HCT116 (cell line): ENCODE measurements around the gene EPHA8. TPM values are rescaled to one million over a fixed set of nuclear protein-coding genes. Genes with fewer than 3 reads are reported as not detected.

ENCODE experiments used
- ATAC-seq: fragments of 200-7000 bp; cut with Tn5 transposase; 2 replicates; pipeline ENCODE4 v1.9.1; 2020; ENCODE audit warnings: mild to moderate bottlenecking, moderate library complexity
- BruUV-seq: library from RNA; stranded (reverse); fragments of 400-500 nt; replicated peaks from 2 replicates; lab custom pipeline; 2021; lab: Mats Ljungman, UMichigan
- CTCF ChIA-PET: fragments of 300-600 bp; sonication (Branson Sonifier 250); formaldehyde crosslinking; loops from one replicate; lab custom pipeline; 2021; ENCODE audit warnings: antibody characterized with exemption; lab: Charles Lee
- POLR2A ChIA-PET: fragments of 300-600, 350-600 bp; sonication (Branson Sonifier 250); formaldehyde crosslinking; loops from one replicate; lab custom pipeline; 2021; ENCODE audit warnings: antibody characterized with exemption; lab: Charles Lee
- RAD21 ChIA-PET, 2 experiments: fragments of 300-600 bp; sonication (Branson Sonifier 250); formaldehyde crosslinking; loops; one replicate each; lab custom pipeline; 2023; ENCODE audit warnings: low total read pairs in 2 of 2; ENCODE audit not compliant: uncharacterized antibody in 2 of 2, unreplicated experiment in 2 of 2, low non-redundant PET in 1 of 2; lab: Charles Lee
- DNase-seq: peaks from one replicate; pipeline ENCODE4 v3.0.0-alpha.2; 2010; ENCODE audit warnings: low read depth, low spot score
- H2AFZ ChIP-seq: fragments of 200-600 bp; shearing (Covaris generic), sonication (generic); 2 replicates; pipeline ENCODE4 v1.6.1; 2017; ENCODE audit warnings: low read depth, mixed run types, mixed read lengths, antibody characterized with exemption, low read length; ENCODE audit not compliant: poor library complexity, severe bottlenecking
- H3K27ac ChIP-seq: 2 replicates; pipeline ENCODE4 v1.5.1; 2012; ENCODE audit warnings: low read depth, low read length
- H3K27me3 ChIP-seq: fragments of 200-600 bp; sonication (generic); 2 replicates; pipeline ENCODE4 v1.6.1; 2016; ENCODE audit warnings: mixed run types, low read length, mixed read lengths; ENCODE audit not compliant: insufficient read depth
- H3K36me3 ChIP-seq, 2 experiments: fragments of 200-500 bp in 1 of 2; fragments of 200-600 bp in 1 of 2; sonication (Bioruptor generic) in 1 of 2; sonication (generic) in 1 of 2; 2 replicates each; pipeline versions ENCODE4 v1.5.1 to v1.6.1; 2014 to 2016; ENCODE audit warnings: low read length in 2 of 2, inconsistent platforms in 1 of 2, mixed read lengths in 1 of 2, mixed run types in 1 of 2; ENCODE audit not compliant: insufficient read depth in 2 of 2, control insufficient read depth in 1 of 2
- H3K4me1 ChIP-seq, 2 experiments: fragments of 200-600 bp in 1 of 2; sonication (generic) in 1 of 2; 2 replicates each; pipeline versions ENCODE4 v1.5.1 to v1.6.1; 2012 to 2017; ENCODE audit warnings: low read length in 2 of 2, inconsistent platforms in 1 of 2, mild to moderate bottlenecking in 1 of 2, mixed read lengths in 1 of 2, mixed run types in 1 of 2, moderate library complexity in 1 of 2; ENCODE audit not compliant: insufficient read depth in 2 of 2, control insufficient read depth in 1 of 2
- H3K4me2 ChIP-seq: fragments of 200-600 bp; sonication (generic); 2 replicates; pipeline ENCODE4 v1.6.1; 2017; ENCODE audit warnings: mixed run types, low read length, mixed read lengths
- H3K4me3 ChIP-seq, 2 experiments: fragments of 200-600 bp in 1 of 2; sonication (generic) in 1 of 2; replicated peaks in 1 of 2; 2 replicates each; pipeline ENCODE4 v1.5.1; 2011 to 2016; ENCODE audit warnings: low read length in 2 of 2, control low read depth in 1 of 2, low read depth in 1 of 2, mild to moderate bottlenecking in 1 of 2, mixed read lengths in 1 of 2, mixed run types in 1 of 2
- H3K79me2 ChIP-seq: fragments of 200-600 bp; sonication (generic); 2 replicates; pipeline ENCODE4 v1.6.1; 2017; ENCODE audit warnings: mild to moderate bottlenecking, mixed run types, low read length, moderate library complexity, mixed read lengths; ENCODE audit not compliant: insufficient read depth
- H3K9ac ChIP-seq: fragments of 200-600 bp; sonication (generic); 2 replicates; pipeline ENCODE4 v1.6.1; 2016; ENCODE audit warnings: low read length, mixed read lengths
- H3K9me2 ChIP-seq: fragments of 200-600 bp; sonication (generic), shearing (Covaris generic); 2 replicates; pipeline ENCODE4 v1.6.1; 2017; ENCODE audit warnings: mixed run types, mild to moderate bottlenecking, moderate library complexity; ENCODE audit not compliant: insufficient read depth
- H3K9me3 ChIP-seq, 2 experiments: fragments of 200-500 bp in 1 of 2; fragments of 200-600 bp in 1 of 2; sonication (Bioruptor generic) in 1 of 2; sonication (generic) in 1 of 2; 2 replicates each; pipeline ENCODE4 v1.6.1; 2014 to 2017; ENCODE audit warnings: low read length in 2 of 2, mixed read lengths in 2 of 2, inconsistent platforms in 1 of 2, low read depth in 1 of 2, mild to moderate bottlenecking in 1 of 2, mixed run types in 1 of 2, moderate library complexity in 1 of 2; ENCODE audit not compliant: control insufficient read depth in 1 of 2, insufficient read depth in 1 of 2
- H4K20me1 ChIP-seq: fragments of 200-600 bp; sonication (generic), shearing (Covaris generic); 2 replicates; pipeline ENCODE4 v1.6.1; 2017; ENCODE audit warnings: mixed run types, mild to moderate bottlenecking, moderate library complexity; ENCODE audit not compliant: insufficient read depth
- CEBPB ChIP-seq: IDR thresholded peaks from 2 replicates; pipeline ENCODE4 v1.6.1; 2012; ENCODE audit warnings: low read depth
- EGR1 ChIP-seq: IDR thresholded peaks from 2 replicates; pipeline ENCODE4 v1.6.1; 2012; ENCODE audit warnings: low read depth
- ELF1 ChIP-seq: IDR thresholded peaks from 2 replicates; pipeline ENCODE4 v1.6.1; 2012; ENCODE audit warnings: low read depth, borderline replicate concordance
- POLR2AphosphoS5 ChIP-seq: IDR thresholded peaks from 2 replicates; pipeline ENCODE4 v1.6.1; 2011; ENCODE audit warnings: mild to moderate bottlenecking, low read depth, low read length, moderate library complexity
- TCF7L2 ChIP-seq: IDR thresholded peaks from 2 replicates; pipeline ENCODE4 v1.7.0; 2011; ENCODE audit warnings: borderline replicate concordance, inconsistent platforms; ENCODE audit not compliant: insufficient read depth, insufficient read length; ENCODE audit errors: extremely low read depth
- ZFX ChIP-seq: fragments of 450-650 bp; IDR thresholded peaks from 2 replicates; pipeline ENCODE4 v1.6.1; 2017
- ZNF274 ChIP-seq: fragments of 200-500 bp; sonication (Bioruptor generic); IDR thresholded peaks from 2 replicates; pipeline ENCODE4 v1.6.1; 2014; ENCODE audit warnings: mild to moderate bottlenecking, low read depth, low read length, inconsistent platforms
- intact Hi-C: fragments of 100-400 bp; cut with micrococcal nuclease; formaldehyde crosslinking; loops from 2 replicates; pipeline ENCODE4 v1.10.0; 2022
- total RNA-seq: library from RNA; stranded (reverse); gene quantifications from one replicate; pipeline ENCODE4 v1.2.1, GENCODE V29; 2021; ENCODE audit not compliant: unreplicated experiment
- TF ChIP-seq, protein P1 (sequence below): IDR thresholded peaks from 2 replicates; pipeline ENCODE4 v1.6.1; 2011; ENCODE audit warnings: mild to moderate bottlenecking, low read length, moderate library complexity; ENCODE audit not compliant: insufficient replicate concordance; ENCODE audit errors: extremely low read depth

The EPHA8 gene
- total RNA-seq, 1 experiment from 2014 or later: 0.30 TPM

GRCh38 chr1:22531251-22531650 is 32.0 kb upstream of the EPHA8 start:
- Histone ChIP-seq H2AFZ (no peak overlapping the region), H3K27ac (no peak overlapping the region)
- intact Hi-C loops: no loop called here
- TF ChIP-seq POLR2AphosphoS5 (no peak), EGR1 (no peak), TCF7L2 (no peak), CEBPB (no peak), ZNF274 (no peak), ZFX (no peak), ELF1 (no peak)
- TF ChIP-seq, protein P1, sequence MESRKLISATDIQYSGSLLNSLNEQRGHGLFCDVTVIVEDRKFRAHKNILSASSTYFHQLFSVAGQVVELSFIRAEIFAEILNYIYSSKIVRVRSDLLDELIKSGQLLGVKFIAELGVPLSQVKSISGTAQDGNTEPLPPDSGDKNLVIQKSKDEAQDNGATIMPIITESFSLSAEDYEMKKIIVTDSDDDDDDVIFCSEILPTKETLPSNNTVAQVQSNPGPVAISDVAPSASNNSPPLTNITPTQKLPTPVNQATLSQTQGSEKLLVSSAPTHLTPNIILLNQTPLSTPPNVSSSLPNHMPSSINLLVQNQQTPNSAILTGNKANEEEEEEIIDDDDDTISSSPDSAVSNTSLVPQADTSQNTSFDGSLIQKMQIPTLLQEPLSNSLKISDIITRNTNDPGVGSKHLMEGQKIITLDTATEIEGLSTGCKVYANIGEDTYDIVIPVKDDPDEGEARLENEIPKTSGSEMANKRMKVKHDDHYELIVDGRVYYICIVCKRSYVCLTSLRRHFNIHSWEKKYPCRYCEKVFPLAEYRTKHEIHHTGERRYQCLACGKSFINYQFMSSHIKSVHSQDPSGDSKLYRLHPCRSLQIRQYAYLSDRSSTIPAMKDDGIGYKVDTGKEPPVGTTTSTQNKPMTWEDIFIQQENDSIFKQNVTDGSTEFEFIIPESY: no peak
- TF ChIP-seq, all 23 proteins: peak for 0
- H3K4me2 ChIP-seq: no peak overlapping the region
- no peaks in the 10 kb centered on the region for H4K20me1 ChIP-seq
- no peak for DNase-seq
- no peaks in the 10 kb centered on the region for H3K27me3 ChIP-seq
- H3K9me3 ChIP-seq: no peaks in the 10 kb centered on the region
- ChIA-PET POLR2A (no interaction called here), CTCF (interaction anchor here (0.9 kb wide), 1 partner anchor 399 kb away, joined by 3 read pairs; no protein-coding TSS in a partner anchor), RAD21 (no interaction called here)
- no peak overlapping the region for H3K4me3 ChIP-seq
- H3K9ac ChIP-seq: no peak overlapping the region
- no peaks in the 10 kb centered on the region for H3K4me1 ChIP-seq
- no peaks in the 10 kb centered on the region for H3K79me2 ChIP-seq
- no peak for ATAC-seq
- H3K9me2 ChIP-seq: no peaks in the 10 kb centered on the region
- H3K36me3 ChIP-seq: peaks cover 0 to 8% of the 10 kb centered on the region in 2 experiments; a peak in 2 of 4 replicates
- BruUV-seq: no TSS peak
